HG03025 (cell line): Measurements from ENCODE around the gene CCL1.

Experiments used
- ATAC-seq: cut with Tn5 transposase; IDR thresholded peaks from one replicate; pipeline ENCODE4 v1.9.1; 2021; ENCODE audit warnings: mild to moderate bottlenecking, moderate library complexity; ENCODE audit not compliant: unreplicated experiment, low FRiP score

Gene CCL1

GRCh38 chr17:34363183-34363661, at the start of gene CCL1:
Gene CCL1, minus strand, starts transcription at chr17:34363233. Its CDS starts 72 bp downstream, at chr17:34363161.
- ATAC-seq: no peak

- ATAC-seq: no peak
Measured at GRCh38 chr17:34412534-34412933, 49.5 kb upstream of the CCL1 start.

DNA sequence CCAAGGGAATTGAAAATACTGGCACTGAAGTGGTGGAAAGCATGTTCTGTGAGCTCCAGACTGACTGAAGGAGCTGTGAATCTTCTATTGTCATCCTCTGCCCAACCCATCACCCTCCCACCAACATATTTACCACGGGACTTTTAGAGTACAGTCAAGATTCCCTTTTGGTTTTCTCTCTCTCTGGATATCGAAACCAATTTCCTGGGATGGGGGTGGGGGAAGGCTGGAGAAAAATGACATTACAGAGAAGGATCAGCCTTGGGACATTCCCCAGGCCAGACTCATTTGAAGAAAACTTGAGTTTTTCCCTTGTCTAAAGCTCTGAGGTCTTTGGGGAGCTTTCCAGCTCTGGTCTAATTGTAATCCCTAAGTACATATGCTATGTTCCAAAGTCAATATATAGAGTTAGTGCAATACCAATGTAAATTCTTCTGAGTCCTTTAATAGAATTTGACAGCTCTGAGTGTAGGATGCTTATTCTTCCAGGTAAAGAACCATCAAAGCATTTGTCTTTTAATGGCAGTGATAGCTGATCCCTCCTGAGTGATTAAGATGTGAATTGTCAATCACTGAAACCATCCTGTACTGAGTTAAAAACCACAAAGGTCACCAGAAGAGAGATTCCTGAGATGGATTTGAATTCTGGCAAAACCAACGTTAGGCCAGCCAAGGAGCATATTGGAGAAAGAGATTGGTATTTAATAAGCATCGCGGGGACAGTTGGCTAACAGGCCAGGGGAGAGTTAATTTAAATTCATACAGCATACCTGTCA, 48.8 kb upstream of the CCL1 start:
- no peak for ATAC-seq

- ATAC-seq: no peak
Measured at GRCh38 chr17:34409352-34409751, 46.3 kb upstream of the CCL1 start.

DNA sequence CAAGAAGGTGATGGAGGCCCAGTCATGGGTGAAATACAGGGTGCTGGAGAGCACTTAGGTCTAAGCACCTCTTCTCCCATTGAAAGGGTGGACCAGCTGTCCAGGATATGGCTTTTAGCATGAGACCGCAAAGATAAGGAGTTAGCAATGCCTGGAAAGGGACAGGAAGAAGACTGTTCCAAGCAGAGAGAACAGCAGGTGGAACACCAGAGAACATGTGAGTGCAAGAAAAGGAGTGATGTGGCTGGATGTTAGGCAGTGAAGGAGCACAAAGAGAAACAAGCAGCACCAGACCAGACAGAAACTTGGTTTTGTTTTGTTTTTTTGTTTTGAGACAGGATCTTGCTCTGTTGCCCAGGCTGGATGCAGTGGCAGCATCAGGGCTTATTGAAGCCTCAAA, 45.4 kb upstream of the CCL1 start:
- no peak for ATAC-seq

DNA sequence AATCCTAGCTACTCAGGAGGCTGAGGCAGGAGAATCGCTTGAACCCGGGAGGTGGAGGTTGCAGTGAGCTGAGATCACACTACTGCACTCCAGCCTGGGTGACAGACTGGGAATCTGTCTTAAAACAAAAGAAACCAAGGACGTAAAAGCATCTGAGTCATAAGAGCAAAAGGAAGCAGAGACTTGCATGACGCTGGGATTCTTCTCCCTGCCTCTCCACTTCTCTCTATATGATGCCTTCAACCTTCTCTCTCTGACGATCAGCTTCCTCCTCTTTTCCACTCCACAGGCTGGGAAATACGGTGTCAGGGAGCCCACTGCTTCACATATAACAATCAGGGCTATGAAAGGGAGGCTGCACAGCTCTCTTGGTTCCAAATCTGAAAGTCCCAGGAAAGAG, 43.2 kb upstream of the CCL1 start:
- no peak for ATAC-seq

DNA sequence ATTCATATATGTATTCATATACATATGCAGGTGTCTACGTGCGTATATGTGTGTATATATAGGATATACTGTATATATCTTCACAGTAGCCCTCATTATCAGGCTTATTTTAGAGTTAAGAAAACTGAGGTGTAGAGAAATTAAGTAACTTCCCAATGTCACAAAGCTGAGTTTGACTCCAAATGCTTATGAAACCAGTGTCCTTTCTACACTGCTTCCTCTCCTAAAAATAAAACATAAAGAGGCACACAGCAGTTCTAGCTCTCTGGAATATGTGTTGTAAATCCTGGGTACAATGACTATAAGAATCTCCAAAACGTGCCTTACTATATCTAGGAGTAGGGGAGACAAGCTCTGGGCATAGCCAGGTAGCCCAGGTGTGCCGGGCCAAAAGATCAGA, 40.0 kb upstream of the CCL1 start:
- no peak for ATAC-seq

- no peak for ATAC-seq
Measured at GRCh38 chr17:34401165-34401564, 38.1 kb upstream of the CCL1 start.

- no peak for ATAC-seq
Measured at GRCh38 chr17:34400301-34400931, 37.4 kb upstream of the CCL1 start.

GRCh38 chr17:34399725-34400124, 36.7 kb upstream of the CCL1 start:
- no peak for ATAC-seq

DNA sequence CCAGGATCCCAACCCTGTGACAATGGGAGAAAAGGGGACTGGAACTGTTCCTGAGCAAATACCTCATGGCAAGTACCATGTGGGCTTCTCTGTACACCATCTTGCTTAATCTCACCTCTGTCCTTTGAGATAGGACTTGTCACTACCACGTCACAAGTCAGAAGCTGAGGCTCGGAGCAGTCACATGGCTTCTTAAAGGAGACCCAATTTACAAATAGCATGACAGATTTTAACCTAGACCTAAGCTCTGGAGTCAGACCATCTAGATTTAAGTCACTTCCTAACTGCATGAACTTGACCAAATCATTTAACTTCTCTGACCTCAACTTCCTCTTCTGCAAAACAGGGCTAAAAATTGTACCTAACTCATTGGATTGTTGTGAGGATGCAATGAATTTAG, 36.0 kb upstream of the CCL1 start:
- no peak for ATAC-seq

- no peak for ATAC-seq
Measured at GRCh38 chr17:34397265-34397664, 34.2 kb upstream of the CCL1 start.

- ATAC-seq: no peak
Measured at GRCh38 chr17:34393401-34393800, 30.4 kb upstream of the CCL1 start.

- no peak for ATAC-seq
Measured at GRCh38 chr17:34391241-34391640, 28.2 kb upstream of the CCL1 start.

- no peak for ATAC-seq
Measured at GRCh38 chr17:34390649-34391048, 27.6 kb upstream of the CCL1 start.

DNA sequence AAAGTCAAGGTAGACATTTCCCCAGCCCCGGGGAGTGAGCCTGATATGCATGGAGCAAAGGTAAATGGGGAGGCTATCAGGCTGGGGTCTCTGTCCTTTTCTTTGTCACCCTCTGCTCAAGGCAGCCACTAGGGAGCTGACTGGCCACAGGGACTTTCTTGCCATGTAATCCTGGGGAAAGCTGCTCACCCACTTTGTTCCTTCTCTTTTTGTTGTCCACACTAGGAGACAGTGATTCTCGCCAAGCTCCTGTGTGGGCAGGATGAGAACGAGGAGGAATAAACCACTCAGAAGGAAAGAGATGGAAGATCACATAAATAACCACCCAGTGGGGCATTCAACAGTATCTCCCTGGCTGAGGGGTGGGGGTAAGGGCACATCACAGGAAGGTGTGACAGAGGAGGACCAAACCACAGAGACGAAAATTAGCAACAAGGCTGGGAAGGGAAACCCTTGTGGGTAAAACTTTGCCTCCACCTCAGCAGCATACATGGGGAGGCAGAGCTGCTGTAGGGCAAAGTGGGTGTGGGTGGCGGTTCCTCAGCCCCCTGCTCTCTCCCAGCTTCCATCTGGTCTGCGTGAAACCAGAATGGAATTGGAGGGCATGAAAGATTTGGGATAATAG, 26.2 kb upstream of the CCL1 start:
- ATAC-seq: no peak

- ATAC-seq: no peak
Measured at GRCh38 chr17:34387566-34387965, 24.5 kb upstream of the CCL1 start.

- ATAC-seq: no peak
Measured at GRCh38 chr17:34386697-34387550, 23.9 kb upstream of the CCL1 start.

DNA sequence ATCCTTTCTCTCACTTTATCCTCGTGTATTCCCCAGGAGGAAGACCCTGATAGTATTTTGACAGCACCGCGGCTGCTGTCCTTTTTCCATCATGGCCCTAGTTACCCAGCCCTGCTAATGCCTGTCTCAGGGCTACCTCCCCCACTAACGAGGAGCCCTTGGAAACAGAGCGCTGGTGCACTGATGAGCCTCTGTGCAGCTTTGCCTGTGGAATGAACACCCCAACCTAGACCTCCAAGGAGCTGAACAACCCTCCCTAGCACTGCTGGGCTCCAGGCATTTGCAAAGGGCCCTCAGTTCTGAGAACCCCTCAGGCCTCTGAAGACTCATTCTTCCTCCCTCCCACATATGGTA, 23.3 kb upstream of the CCL1 start:
- ATAC-seq: no peak

DNA sequence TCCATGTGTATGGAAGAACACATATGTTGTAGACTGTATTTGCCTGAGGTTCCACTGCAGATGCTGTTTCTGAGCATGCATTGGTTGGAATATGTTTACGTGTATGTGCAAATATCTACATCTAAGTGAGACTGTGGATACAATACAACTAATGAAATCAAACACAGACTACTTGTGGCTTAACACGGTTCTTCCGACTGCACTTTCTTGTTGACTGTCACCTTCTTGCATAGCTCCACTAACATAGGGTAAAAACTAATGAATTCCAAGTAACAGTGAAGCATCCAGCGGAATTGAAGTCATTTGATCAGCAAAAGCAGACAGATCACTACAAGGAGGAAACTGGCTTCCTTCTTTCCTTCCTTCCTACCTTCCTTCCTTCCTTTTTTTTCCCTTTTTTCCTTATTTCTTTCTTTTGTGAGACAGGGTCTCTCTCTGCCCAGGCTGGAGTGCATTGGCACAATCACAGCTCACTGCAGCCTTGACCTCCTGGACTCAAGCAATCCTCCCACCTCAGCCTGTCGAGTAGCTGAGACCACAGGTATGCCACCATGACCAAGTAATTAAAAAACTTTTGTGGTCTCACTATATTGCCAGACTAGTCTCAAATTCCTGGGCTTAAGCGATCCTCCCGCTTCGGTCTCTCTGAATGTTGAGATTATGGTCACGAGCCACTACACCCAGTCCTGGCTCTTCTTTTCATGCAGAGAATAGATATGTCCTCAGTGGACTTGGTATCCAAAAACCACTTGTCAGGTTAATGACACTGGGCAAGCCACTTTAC, 22.0 kb upstream of the CCL1 start:
- no peak for ATAC-seq
